Activated T-cell treated with anti-CD3 and anti-CD28 coated beads, Interleukin-2, amount 50 U/mL, for 4 hours (primary cell): ENCODE data around the gene DHX35. TPM values are rescaled to one million over a fixed set of nuclear protein-coding genes. Genes with fewer than 3 reads are reported as not detected.

Experiments used
- ATAC-seq, 2 donors: fragments of 200-7000 bp; cut with Tn5 transposase; one replicate each; pipeline ENCODE4 v1.10.0; 2021
- DNase-seq: peaks from one replicate; pipeline ENCODE4 v3.0.0-alpha.2; 2020
- H3K27me3 Mint-ChIP-seq: one replicate; pipeline ENCODE4 v1.8.0; 2021; ENCODE audit warnings: low read depth, mixed read lengths
- H3K36me3 Mint-ChIP-seq: one replicate; pipeline ENCODE4 v1.8.0; 2022; ENCODE audit warnings: mixed read lengths; ENCODE audit not compliant: insufficient read depth
- H3K4me1 Mint-ChIP-seq: one replicate; pipeline ENCODE4 v1.8.0; 2021; ENCODE audit warnings: low read depth, mixed read lengths
- H3K4me3 Mint-ChIP-seq: one replicate; pipeline ENCODE4 v1.8.0; 2021; ENCODE audit warnings: mild to moderate bottlenecking, moderate library complexity, mixed read lengths
- H3K9me3 Mint-ChIP-seq: one replicate; pipeline ENCODE4 v1.8.0; 2021; ENCODE audit warnings: mixed read lengths
- total RNA-seq, 3 donors: library from RNA; stranded (reverse); gene quantifications; one replicate each; pipeline ENCODE4 v1.2.1, GENCODE V29; 2021

The DHX35 gene
- total RNA-seq, 3 donors from 2014 or later: 14.3 to 17.2 (median 15.8) TPM

GRCh38 chr20:39004508-39004907 is 42.4 kb downstream of the DHX35 start:
- ATAC-seq: no peak
- H3K36me3 Mint-ChIP-seq: peaks cover 59% of the 10 kb centered on the region
- peak; percentile 20 for DNase-seq
- H3K27me3 Mint-ChIP-seq: no peaks in the 10 kb centered on the region
- H3K9me3 Mint-ChIP-seq: no peaks in the 10 kb centered on the region
- H3K4me1 Mint-ChIP-seq: peaks cover 30% of the 10 kb centered on the region
- no peak overlapping the region for H3K4me3 Mint-ChIP-seq

GRCh38 chr20:39009348-39009747 is 47.2 kb downstream of the DHX35 start:
- Mint-ChIP-seq H3K4me3 (no peak overlapping the region), H3K4me1 (peaks cover 22% of the 10 kb centered on the region), H3K9me3 (no peaks in the 10 kb centered on the region), H3K27me3 (no peaks in the 10 kb centered on the region), H3K36me3 (peaks cover 48% of the 10 kb centered on the region)
- ATAC-seq: no peak
- DNase-seq: no peak

- Mint-ChIP-seq H3K36me3 (peaks cover 55% of the 10 kb centered on the region), H3K9me3 (no peaks in the 10 kb centered on the region), H3K4me3 (no peak overlapping the region), H3K4me1 (peaks cover 18% of the 10 kb centered on the region), H3K27me3 (no peaks in the 10 kb centered on the region)
- DNase-seq (no peak), ATAC-seq (no peak)
Measured at GRCh38 chr20:39010496-39010895, 48.4 kb downstream of the DHX35 start.

- no peak overlapping the region for H3K4me3 Mint-ChIP-seq
- H3K9me3 Mint-ChIP-seq: no peaks in the 10 kb centered on the region
- ATAC-seq: no peak
- peaks cover 15% of the 10 kb centered on the region for H3K4me1 Mint-ChIP-seq
- peaks cover 53% of the 10 kb centered on the region for H3K36me3 Mint-ChIP-seq
- DNase-seq: no peak
- H3K27me3 Mint-ChIP-seq: no peaks in the 10 kb centered on the region
Measured at GRCh38 chr20:39013662-39014109, 51.5 kb downstream of the DHX35 start.

- no peak overlapping the region for H3K4me3 Mint-ChIP-seq
- no peaks in the 10 kb centered on the region for H3K9me3 Mint-ChIP-seq
- H3K27me3 Mint-ChIP-seq: no peaks in the 10 kb centered on the region
- peaks cover 49% of the 10 kb centered on the region for H3K36me3 Mint-ChIP-seq
- ATAC-seq (no peak), DNase-seq (no peak)
- peaks cover 17% of the 10 kb centered on the region for H3K4me1 Mint-ChIP-seq
Measured at GRCh38 chr20:39016041-39016440, 53.9 kb downstream of the DHX35 start.

- H3K4me3 Mint-ChIP-seq: no peak overlapping the region
- H3K36me3 Mint-ChIP-seq: peaks cover 48% of the 10 kb centered on the region
- no peak for DNase-seq
- no peaks in the 10 kb centered on the region for H3K9me3 Mint-ChIP-seq
- no peaks in the 10 kb centered on the region for H3K27me3 Mint-ChIP-seq
- ATAC-seq: no peak
- peaks cover 17% of the 10 kb centered on the region for H3K4me1 Mint-ChIP-seq
Measured at GRCh38 chr20:39016506-39016905, 54.4 kb downstream of the DHX35 start.

GRCh38 chr20:39019027-39019426 is 56.9 kb downstream of the DHX35 start:
- no peak overlapping the region for H3K4me3 Mint-ChIP-seq
- H3K9me3 Mint-ChIP-seq: no peaks in the 10 kb centered on the region
- no peaks in the 10 kb centered on the region for H3K27me3 Mint-ChIP-seq
- DNase-seq (no peak), ATAC-seq (no peak)
- H3K4me1 Mint-ChIP-seq: peaks cover 21% of the 10 kb centered on the region
- peaks cover 62% of the 10 kb centered on the region for H3K36me3 Mint-ChIP-seq

GRCh38 chr20:39019805-39020325 is 57.7 kb downstream of the DHX35 start:
- H3K27me3 Mint-ChIP-seq: no peaks in the 10 kb centered on the region
- peaks cover 55% of the 10 kb centered on the region for H3K36me3 Mint-ChIP-seq
- H3K4me1 Mint-ChIP-seq: peaks cover 22% of the 10 kb centered on the region
- DNase-seq (no peak), ATAC-seq (peak; percentile 89 to 90)
- H3K9me3 Mint-ChIP-seq: no peaks in the 10 kb centered on the region
- H3K4me3 Mint-ChIP-seq: no peak overlapping the region

GRCh38 chr20:39021748-39022147 is 59.6 kb downstream of the DHX35 start:
- Mint-ChIP-seq H3K27me3 (no peaks in the 10 kb centered on the region), H3K9me3 (no peaks in the 10 kb centered on the region), H3K4me1 (peaks cover 31% of the 10 kb centered on the region), H3K36me3 (peaks cover 55% of the 10 kb centered on the region), H3K4me3 (no peak overlapping the region)
- no peak for DNase-seq
- ATAC-seq: peak; percentile 31 to 42

- H3K9me3 Mint-ChIP-seq: no peaks in the 10 kb centered on the region
- ATAC-seq: peak; percentile 60 to 70
- DNase-seq: no peak
- H3K36me3 Mint-ChIP-seq: peaks cover 50% of the 10 kb centered on the region
- H3K4me1 Mint-ChIP-seq: peaks cover 20% of the 10 kb centered on the region
- no peak overlapping the region for H3K4me3 Mint-ChIP-seq
- no peaks in the 10 kb centered on the region for H3K27me3 Mint-ChIP-seq
Measured at GRCh38 chr20:39025883-39026282, 63.7 kb downstream of the DHX35 start.

GRCh38 chr20:39029364-39029763 is 67.2 kb downstream of the DHX35 start:
- peaks cover 16% of the 10 kb centered on the region for H3K4me1 Mint-ChIP-seq
- no peaks in the 10 kb centered on the region for H3K27me3 Mint-ChIP-seq
- no peaks in the 10 kb centered on the region for H3K9me3 Mint-ChIP-seq
- no peak overlapping the region for H3K4me3 Mint-ChIP-seq
- DNase-seq (no peak), ATAC-seq (no peak)
- peaks cover 35% of the 10 kb centered on the region for H3K36me3 Mint-ChIP-seq

GRCh38 chr20:39032997-39033396 is 70.9 kb downstream of the DHX35 start:
- DNase-seq (no peak), ATAC-seq (no peak)
- H3K4me1 Mint-ChIP-seq: no peaks in the 10 kb centered on the region
- no peaks in the 10 kb centered on the region for H3K27me3 Mint-ChIP-seq
- peaks cover 34% of the 10 kb centered on the region for H3K36me3 Mint-ChIP-seq
- no peaks in the 10 kb centered on the region for H3K9me3 Mint-ChIP-seq
- no peak overlapping the region for H3K4me3 Mint-ChIP-seq

GRCh38 chr20:39036011-39036410 is 73.9 kb downstream of the DHX35 start:
- no peaks in the 10 kb centered on the region for H3K9me3 Mint-ChIP-seq
- no peak for DNase-seq
- no peak overlapping the region for H3K4me3 Mint-ChIP-seq
- peaks cover 31% of the 10 kb centered on the region for H3K36me3 Mint-ChIP-seq
- H3K4me1 Mint-ChIP-seq: no peaks in the 10 kb centered on the region
- no peaks in the 10 kb centered on the region for H3K27me3 Mint-ChIP-seq
- ATAC-seq: no peak

- ATAC-seq (no peak), DNase-seq (no peak)
- Mint-ChIP-seq H3K9me3 (no peaks in the 10 kb centered on the region), H3K27me3 (no peaks in the 10 kb centered on the region), H3K36me3 (peaks cover 29% of the 10 kb centered on the region), H3K4me1 (no peaks in the 10 kb centered on the region), H3K4me3 (no peak overlapping the region)
Measured at GRCh38 chr20:39036851-39037250, 74.7 kb downstream of the DHX35 start.

- no peak overlapping the region for H3K4me3 Mint-ChIP-seq
- H3K4me1 Mint-ChIP-seq: no peaks in the 10 kb centered on the region
- ATAC-seq (no peak), DNase-seq (no peak)
- H3K27me3 Mint-ChIP-seq: no peaks in the 10 kb centered on the region
- H3K9me3 Mint-ChIP-seq: no peaks in the 10 kb centered on the region
- H3K36me3 Mint-ChIP-seq: peaks cover 29% of the 10 kb centered on the region
Measured at GRCh38 chr20:39038047-39038446, 75.9 kb downstream of the DHX35 start.

- H3K36me3 Mint-ChIP-seq: peaks cover 29% of the 10 kb centered on the region
- no peaks in the 10 kb centered on the region for H3K4me1 Mint-ChIP-seq
- H3K4me3 Mint-ChIP-seq: no peak overlapping the region
- H3K27me3 Mint-ChIP-seq: no peaks in the 10 kb centered on the region
- DNase-seq (no peak), ATAC-seq (no peak)
- no peaks in the 10 kb centered on the region for H3K9me3 Mint-ChIP-seq
Measured at GRCh38 chr20:39038495-39038894, 76.4 kb downstream of the DHX35 start.
